ENCODE results near the gene BPIFB2. TPM values are rescaled to one million over a fixed set of nuclear protein-coding genes. Genes with fewer than 3 reads are reported as not detected.
"Not testable (repeated sequence)": the region's sequence is repeated elsewhere in the genome, so short reads cannot be mapped to it uniquely, and the experiment has no call there.

BPIFB2 gene
- total RNA-seq (not detected), polyA plus RNA-seq (not detected), total RNA-seq (0 to 0.13 (median 0) reads per million in 6 experiments)

GRCh38 chr20:33007376-33008335 lies at the start of gene BPIFB2:
Gene BPIFB2 (plus strand): TSS chr20:33007704. CDS start chr20:33008575, 871 bp downstream.
- DNase-seq (no peak), ATAC-seq (no peak)
- no peak within 1 kb of the TSS for H3K4me3 Mint-ChIP-seq
- H3K36me3 Mint-ChIP-seq, result no peaks in the 10 kb centered on the region
- peak within 1 kb of the TSS in 3 of 10 donors; percentile 15 to 63 (median 48) for H3K27ac Mint-ChIP-seq
- POLR2A ChIA-PET, result no interaction called here
- peaks cover 0 to 8% (median 0%) of the 10 kb centered on the region in 9 donors for H3K9me3 Mint-ChIP-seq
- peaks cover 0 to 28% (median 14%) of the 10 kb centered on the region in 4 donors for H3K4me1 Mint-ChIP-seq
- no peaks in the 10 kb centered on the region for H3K27me3 Mint-ChIP-seq

GRCh38 chr20:32958574-32958973 lies 48.9 kb upstream of the BPIFB2 start:
- Mint-ChIP-seq H3K27ac (peak overlapping the region in 1 of 10 donors; percentile 65), H3K36me3 (peaks cover 0 to 24% (median 21%) of the 10 kb centered on the region in 3 donors), H3K4me3 (no peak overlapping the region), H3K9me3 (peaks cover 4 to 42% (median 23%) of the 10 kb centered on the region in 9 donors), H3K27me3 (no peaks in the 10 kb centered on the region), H3K4me1 (peaks cover 19 to 37% (median 26%) of the 10 kb centered on the region in 4 donors)
- ATAC-seq, result no peak
- POLR2A ChIA-PET, result interaction anchor here (2.2 kb wide), 1 partner anchor 8 kb away, joined by 10 read pairs; no protein-coding TSS in a partner anchor
- DNase-seq, result no peak

GRCh38 chr20:32959351-32960221 lies 47.9 kb upstream of the BPIFB2 start:
- Mint-ChIP-seq H3K36me3 (peaks cover 0 to 21% (median 18%) of the 10 kb centered on the region in 3 donors), H3K4me3 (no peak overlapping the region), H3K9me3 (peaks cover 4 to 36% (median 19%) of the 10 kb centered on the region in 9 donors), H3K27me3 (no peaks in the 10 kb centered on the region), H3K27ac (peak overlapping the region in 5 of 10 donors; percentile 4 to 65 (median 27)), H3K4me1 (peaks cover 24 to 43% (median 32%) of the 10 kb centered on the region in 4 donors)
- POLR2A ChIA-PET, result interaction anchor here (1.2 kb wide), 1 partner anchor 12 kb away, joined by 3 read pairs; no protein-coding TSS in a partner anchor
- DNase-seq (no peak), ATAC-seq (no peak)

GRCh38 chr20:32960222-32960518 lies 47.3 kb upstream of the BPIFB2 start:
- H3K27me3 Mint-ChIP-seq, result no peaks in the 10 kb centered on the region
- H3K4me3 Mint-ChIP-seq, result no peak overlapping the region
- H3K9me3 Mint-ChIP-seq, result peaks cover 4 to 31% (median 16%) of the 10 kb centered on the region in 9 donors
- peaks cover 25 to 47% (median 33%) of the 10 kb centered on the region in 4 donors for H3K4me1 Mint-ChIP-seq
- ATAC-seq, result no peak
- H3K36me3 Mint-ChIP-seq, result peaks cover 0 to 21% (median 17%) of the 10 kb centered on the region in 3 donors
- POLR2A ChIA-PET, result interaction anchor here (1.2 kb wide), 1 partner anchor 12 kb away, joined by 3 read pairs; no protein-coding TSS in a partner anchor
- H3K27ac Mint-ChIP-seq, result peak overlapping the region in 2 of 10 donors; percentile 15 to 46
- DNase-seq, result no peak

- DNase-seq (no peak), ATAC-seq (no peak)
- POLR2A ChIA-PET, result interaction anchor here (1.2 kb wide), 1 partner anchor 11 kb away, joined by 3 read pairs; no protein-coding TSS in a partner anchor
- Mint-ChIP-seq H3K36me3 (peaks cover 0 to 17% (median 17%) of the 10 kb centered on the region in 3 donors), H3K27me3 (no peaks in the 10 kb centered on the region), H3K27ac (peak overlapping the region in 8 of 10 donors; percentile 4 to 92 (median 42)), H3K9me3 (peaks cover 4 to 26% (median 13%) of the 10 kb centered on the region in 9 donors), H3K4me3 (no peak overlapping the region), H3K4me1 (peaks cover 28 to 56% (median 33%) of the 10 kb centered on the region in 4 donors)
Observed at GRCh38 chr20:32960849-32961731, 46.4 kb upstream of the BPIFB2 start.

GRCh38 chr20:32962053-32962452 lies 45.5 kb upstream of the BPIFB2 start:
- DNase-seq, result no peak
- Mint-ChIP-seq H3K36me3 (peaks cover 0 to 11% (median 11%) of the 10 kb centered on the region in 3 donors), H3K9me3 (peaks cover 0 to 18% (median 10%) of the 10 kb centered on the region in 9 donors), H3K27ac (peak overlapping the region in 5 of 10 donors; percentile 2 to 92 (median 84)), H3K4me1 (peaks cover 28 to 66% (median 36%) of the 10 kb centered on the region in 4 donors), H3K27me3 (no peaks in the 10 kb centered on the region), H3K4me3 (no peak overlapping the region)
- no peak for ATAC-seq
- POLR2A ChIA-PET, result interaction anchor here (1.3 kb wide), 1 partner anchor 9 kb away, joined by 3 read pairs; no protein-coding TSS in a partner anchor

GRCh38 chr20:32962646-32963045 lies 44.9 kb upstream of the BPIFB2 start:
- Mint-ChIP-seq H3K27ac (peak overlapping the region in 4 of 10 donors; percentile 39 to 92 (median 65)), H3K36me3 (peaks cover 0 to 11% (median 7%) of the 10 kb centered on the region in 3 donors), H3K9me3 (peaks cover 0 to 13% (median 8%) of the 10 kb centered on the region in 9 donors), H3K4me1 (peaks cover 28 to 72% (median 39%) of the 10 kb centered on the region in 4 donors)
- POLR2A ChIA-PET, result interaction anchor here (1.3 kb wide), 1 partner anchor 8 kb away, joined by 3 read pairs; no protein-coding TSS in a partner anchor
- H3K27me3 Mint-ChIP-seq, H3K4me3 Mint-ChIP-seq, DNase-seq, ATAC-seq: not testable (repeated sequence)

GRCh38 chr20:32963176-32963575 lies 44.3 kb upstream of the BPIFB2 start:
- POLR2A ChIA-PET, result no interaction called here
- peaks cover 28 to 77% (median 41%) of the 10 kb centered on the region in 4 donors for H3K4me1 Mint-ChIP-seq
- peaks cover 0 to 7% (median 1%) of the 10 kb centered on the region in 3 donors for H3K36me3 Mint-ChIP-seq
- H3K4me3 Mint-ChIP-seq, result peak overlapping the region in 1 of 10 donors; percentile 42
- peaks cover 0 to 8% (median 2%) of the 10 kb centered on the region in 9 donors for H3K9me3 Mint-ChIP-seq
- H3K27me3 Mint-ChIP-seq, result no peaks in the 10 kb centered on the region
- no peak for ATAC-seq
- H3K27ac Mint-ChIP-seq, result peak overlapping the region in 6 of 10 donors; percentile 2 to 92 (median 60)
- no peak for DNase-seq

GRCh38 chr20:32964575-32964974 lies 42.9 kb upstream of the BPIFB2 start:
- POLR2A ChIA-PET, result interaction anchor here (1.5 to 1.8 kb wide), 2 partner anchors 10 to 13 kb away, joined by 3 to 9 read pairs; no protein-coding TSS in a partner anchor
- no peaks in the 10 kb centered on the region for H3K36me3 Mint-ChIP-seq

GRCh38 chr20:32965115-32965514 lies 42.4 kb upstream of the BPIFB2 start:
- POLR2A ChIA-PET, result interaction anchor here (1.5 to 1.8 kb wide), 2 partner anchors 9 to 12 kb away, joined by 3 to 9 read pairs; no protein-coding TSS in a partner anchor
- peak overlapping the region in 7 of 10 donors; percentile 33 to 78 (median 52) for H3K4me3 Mint-ChIP-seq
- no peaks in the 10 kb centered on the region for H3K36me3 Mint-ChIP-seq
- H3K9me3 Mint-ChIP-seq, result no peaks in the 10 kb centered on the region
- ATAC-seq (no peak), DNase-seq (no peak)
- peaks cover 26 to 87% (median 41%) of the 10 kb centered on the region in 4 donors for H3K4me1 Mint-ChIP-seq
- no peaks in the 10 kb centered on the region for H3K27me3 Mint-ChIP-seq
- H3K27ac Mint-ChIP-seq, result peak overlapping the region in 5 of 10 donors; percentile 3 to 98 (median 74)

More at GRCh38 chr20:32964575-32964974, 42.9 kb upstream of the BPIFB2 start:
- H3K4me1 Mint-ChIP-seq, result peaks cover 26 to 83% (median 39%) of the 10 kb centered on the region in 4 donors
- no peak for DNase-seq
- ATAC-seq, result no peak
- H3K9me3 Mint-ChIP-seq, result no peaks in the 10 kb centered on the region
- peak overlapping the region in 1 of 10 donors; percentile 33 for H3K4me3 Mint-ChIP-seq
- H3K27ac Mint-ChIP-seq, result peak overlapping the region in 2 of 10 donors; percentile 25 to 35
- H3K27me3 Mint-ChIP-seq, result no peaks in the 10 kb centered on the region
